ENCODE results near the gene BRAF.
"Not testable (repeated sequence)": the region's sequence is repeated elsewhere in the genome, so short reads cannot be mapped to it uniquely, and the experiment has no call there.

The BRAF gene

DNA sequence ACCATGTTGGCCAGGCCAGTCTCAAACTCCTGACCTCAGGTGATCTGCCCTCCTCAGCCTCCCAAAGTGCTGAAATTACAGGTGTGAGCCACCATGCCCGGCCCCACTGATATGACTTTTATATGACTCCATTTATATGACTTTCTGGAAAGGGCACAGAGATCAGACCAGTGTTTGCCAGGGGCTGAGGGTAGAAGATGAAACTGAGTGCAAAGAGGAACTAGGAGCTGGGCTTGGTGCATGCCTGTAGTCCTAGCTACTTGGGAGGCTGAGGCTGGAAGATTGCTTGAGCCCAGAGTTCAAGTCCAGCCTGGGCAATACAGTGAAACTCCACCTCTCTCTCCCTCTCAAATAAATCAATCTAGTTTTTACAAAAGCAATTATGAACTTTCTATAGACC, 7.5 kb downstream of the BRAF start:
- DNase-seq: no peak

GRCh38 chr7:140915935-140916555, 8.7 kb downstream of the BRAF start:
- DNase-seq: no peak

GRCh38 chr7:140914083-140914482, 10.6 kb downstream of the BRAF start:
- no peak for DNase-seq

DNA sequence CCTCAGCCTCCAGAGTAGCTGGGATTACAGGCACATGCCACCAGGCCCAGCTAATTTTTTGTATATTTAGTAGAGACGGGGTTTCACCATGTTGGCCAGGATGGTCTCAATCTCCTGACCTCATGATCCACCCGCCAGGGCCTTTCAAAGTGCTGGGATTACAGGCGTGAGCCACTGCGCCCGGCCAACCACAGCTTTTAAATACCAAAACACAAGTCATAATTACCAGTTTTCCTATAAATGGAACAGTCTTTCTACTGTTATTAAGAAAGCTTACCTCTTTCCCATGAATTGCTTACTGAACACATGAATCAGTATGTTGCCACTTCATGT, 11.2 kb downstream of the BRAF start:
- DNase-seq: not testable (repeated sequence)

- no peak for DNase-seq
These were observed 13.0 kb downstream of the BRAF start for GRCh38 chr7:140911746-140912145.

- no peak for DNase-seq
These were observed 15.1 kb downstream of the BRAF start for GRCh38 chr7:140909476-140910161.

GRCh38 chr7:140908361-140908760, 16.4 kb downstream of the BRAF start:
- DNase-seq: no peak

DNA sequence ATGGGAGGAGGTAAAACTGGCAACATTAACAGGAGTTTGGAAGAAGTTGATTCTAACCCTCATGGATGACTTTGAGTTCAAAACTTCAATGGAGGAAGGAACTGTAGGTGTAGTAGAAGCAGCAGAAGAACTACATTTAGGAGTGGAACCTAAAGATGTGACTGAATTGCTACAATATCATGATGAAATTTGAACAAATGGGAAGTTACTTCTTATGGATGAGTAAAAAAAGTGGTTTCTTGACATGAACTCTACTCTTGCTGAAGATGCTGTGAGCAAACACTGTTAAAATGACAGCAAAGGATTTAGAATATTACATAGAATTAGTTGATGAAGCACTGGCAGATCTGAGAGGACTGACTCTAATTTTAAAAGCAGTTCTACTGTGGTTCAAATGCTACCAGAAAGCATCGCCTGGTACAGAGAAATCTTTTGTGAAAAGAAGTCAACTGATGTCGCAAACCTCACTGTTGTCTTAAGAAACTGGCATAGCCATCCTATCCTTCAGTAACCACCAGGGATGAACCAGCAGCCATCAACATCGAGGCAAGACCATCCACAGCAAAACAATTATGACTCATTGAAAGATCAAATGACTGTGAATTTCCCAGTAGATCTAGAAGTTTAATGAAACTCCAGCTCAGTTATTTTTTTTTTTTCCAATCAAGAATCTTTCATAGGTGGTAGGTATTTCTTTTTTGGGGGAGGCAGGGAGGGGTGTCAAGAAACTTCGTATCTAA, 20.8 kb downstream of the BRAF start:
- DNase-seq: no peak

DNA sequence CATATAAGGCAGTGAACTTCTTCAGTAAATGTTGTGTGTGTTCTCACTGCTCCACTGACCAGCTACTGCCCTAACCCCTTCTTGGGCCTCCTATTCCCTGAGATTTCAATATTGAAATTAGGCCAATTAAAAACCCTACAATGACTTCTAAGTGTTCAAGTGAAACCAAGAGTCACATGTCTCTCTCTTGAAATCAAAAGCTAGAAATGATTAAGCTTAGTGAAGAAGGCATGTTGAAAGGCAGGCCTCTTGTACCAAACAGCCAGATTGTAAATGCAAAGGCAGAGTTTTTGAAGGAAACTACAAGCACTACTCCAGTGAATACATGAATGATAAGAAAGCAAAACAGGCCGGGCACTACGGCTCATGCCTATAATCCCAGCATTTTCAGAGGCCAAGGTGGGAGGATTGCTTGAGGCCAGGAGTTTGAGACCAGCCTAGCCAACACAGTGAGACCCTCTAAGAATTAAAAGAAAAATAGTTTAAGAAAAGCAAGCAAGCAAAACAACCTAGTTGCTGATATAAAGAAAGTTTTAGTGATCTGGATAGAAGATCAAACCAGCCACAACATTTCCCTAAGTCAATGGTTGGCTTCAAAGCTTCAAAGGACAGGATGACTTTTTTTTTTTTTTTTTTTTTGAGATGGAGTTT, 22.3 kb downstream of the BRAF start:
- no peak for DNase-seq

DNA sequence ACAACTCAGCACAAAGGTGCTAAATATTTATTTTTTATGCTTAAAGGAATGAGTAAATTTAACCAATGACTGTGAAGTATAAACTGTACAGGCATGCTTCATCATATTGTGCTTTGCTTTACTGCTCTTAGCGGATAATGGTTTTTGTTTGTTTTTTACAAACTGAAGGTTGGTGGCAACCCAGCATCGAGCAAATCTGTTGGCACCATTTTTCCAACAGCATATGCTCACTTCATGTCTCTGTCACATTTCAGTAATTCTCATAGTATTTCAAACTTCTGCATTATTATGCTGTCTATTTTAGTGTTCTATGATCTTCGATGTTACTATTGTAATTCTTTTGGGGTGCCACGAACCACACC, 22.8 kb downstream of the BRAF start:
- no peak for DNase-seq

DNA sequence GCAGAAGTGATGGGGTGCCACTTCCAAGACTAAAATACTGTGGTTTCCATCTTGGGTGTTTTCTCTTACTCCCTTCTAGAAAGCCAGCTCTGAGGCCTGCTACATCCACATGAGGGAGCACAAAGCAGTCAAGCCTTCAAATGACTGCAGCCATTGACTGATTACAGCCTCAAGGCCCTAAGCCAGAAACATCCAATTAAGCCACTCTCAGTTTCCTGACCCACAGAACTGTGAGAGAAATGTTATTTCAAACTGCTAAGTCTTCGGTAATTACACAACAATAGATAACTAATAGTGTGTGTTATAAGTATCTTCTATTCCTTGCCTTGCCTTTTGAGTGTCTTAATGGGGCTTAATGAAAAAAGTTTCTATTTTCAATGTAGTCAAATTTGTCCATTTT, 24.8 kb downstream of the BRAF start:
- DNase-seq: no peak

- DNase-seq: no peak
These were observed 25.8 kb downstream of the BRAF start for GRCh38 chr7:140898786-140899536.

DNA sequence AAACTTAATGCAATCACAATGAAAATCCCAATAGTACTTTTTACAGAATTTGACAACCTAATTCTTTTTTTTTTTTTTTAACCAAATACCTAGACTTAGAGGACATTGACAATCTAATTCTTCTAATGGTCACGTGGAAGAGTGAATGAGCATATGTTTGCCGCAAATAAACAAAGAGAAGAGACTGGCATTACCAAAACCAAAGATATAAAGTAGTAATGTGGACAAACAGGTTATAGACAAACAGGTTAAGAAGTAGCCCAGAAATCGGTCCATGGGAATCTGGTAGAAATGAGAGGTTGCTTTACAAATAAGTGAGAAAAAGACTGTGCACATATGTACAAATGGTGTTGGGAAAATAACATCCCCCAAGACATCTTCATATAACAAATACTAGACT, 27.7 kb downstream of the BRAF start:
- no peak for DNase-seq

- no peak for DNase-seq
These were observed 35.1 kb downstream of the BRAF start for GRCh38 chr7:140889645-140890044.

DNA sequence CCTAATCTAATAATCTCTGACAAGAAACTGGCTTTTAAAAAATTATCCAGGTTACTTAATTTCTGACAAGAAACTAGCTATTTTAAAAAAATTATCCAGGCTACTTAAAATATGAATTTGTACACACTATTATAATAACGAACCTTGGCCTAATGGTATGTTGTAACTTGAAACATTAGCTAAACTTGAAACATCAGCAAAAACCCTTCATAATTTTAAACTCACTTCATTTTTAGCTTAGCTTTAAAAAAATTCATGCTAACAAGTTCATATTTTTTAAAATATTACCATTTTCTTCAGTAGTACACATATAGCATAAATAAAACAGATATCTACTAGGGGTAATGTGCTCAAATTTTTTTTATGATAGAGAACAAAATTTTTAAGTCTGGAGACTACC, 35.6 kb downstream of the BRAF start:
- no peak for DNase-seq

GRCh38 chr7:140888087-140888486, 36.6 kb downstream of the BRAF start:
- DNase-seq: no peak

DNA sequence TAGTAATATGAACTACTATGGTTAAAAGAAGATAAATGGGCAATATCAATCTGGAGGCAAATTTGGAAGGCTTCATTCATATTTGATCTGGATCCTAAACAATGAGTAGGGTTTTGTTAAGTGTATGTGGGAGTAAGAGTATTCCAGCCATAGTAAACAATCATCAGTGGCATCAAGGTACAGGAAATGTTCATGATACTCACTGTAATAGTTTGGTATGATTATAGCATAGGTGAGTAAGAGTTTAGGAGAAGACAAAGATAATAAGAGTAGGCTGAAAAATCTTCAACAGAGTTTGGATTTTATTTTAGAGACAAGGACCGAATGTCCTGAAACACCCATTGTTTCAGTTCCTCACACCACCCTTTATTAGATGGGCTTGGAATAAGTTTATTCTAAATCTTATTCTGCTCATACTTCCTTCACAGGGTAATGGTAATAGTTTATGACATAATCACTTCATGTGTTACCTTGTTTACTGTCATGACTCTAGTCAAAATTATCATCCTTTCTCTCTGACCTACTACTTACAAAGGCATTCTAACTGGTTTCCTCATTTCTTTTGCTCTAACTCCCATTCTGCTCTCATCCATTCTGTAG, 38.9 kb downstream of the BRAF start:
- no peak for DNase-seq

DNA sequence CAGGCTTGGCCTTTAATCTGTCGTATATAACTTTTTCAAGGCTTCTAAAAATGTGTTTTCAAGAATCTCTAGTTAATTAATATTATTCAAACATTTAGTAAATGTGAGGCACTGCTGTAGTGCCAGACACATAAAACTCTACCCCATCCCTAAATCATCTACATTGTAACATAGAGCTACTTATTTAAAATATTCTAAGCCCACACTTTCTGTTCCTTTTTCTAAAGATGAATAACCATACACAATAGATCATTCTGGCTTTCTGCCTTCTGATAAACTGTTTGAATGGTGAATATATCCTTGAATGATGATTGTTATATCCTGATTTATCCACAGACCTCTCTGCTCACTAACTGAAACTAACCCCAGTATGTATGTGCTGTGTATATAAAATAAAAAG, 41.4 kb downstream of the BRAF start:
- no peak for DNase-seq

GRCh38 chr7:140882834-140883233, 41.9 kb downstream of the BRAF start:
- not testable (repeated sequence) for DNase-seq

GRCh38 chr7:140881507-140882228, 43.1 kb downstream of the BRAF start:
- no peak for DNase-seq

DNA sequence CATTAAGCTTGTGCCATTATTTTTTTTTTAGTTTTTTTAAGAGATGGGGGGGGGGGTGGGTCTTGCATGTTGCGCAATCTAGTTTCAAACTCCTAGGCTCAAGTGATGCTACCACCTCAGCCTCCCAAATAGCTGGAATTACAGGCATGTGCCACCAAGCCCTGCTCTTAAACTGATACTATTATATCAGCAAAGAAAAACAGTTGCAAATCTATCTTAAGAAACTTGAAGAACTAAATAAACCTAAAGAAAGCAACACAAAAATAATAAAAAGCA, 47.5 kb downstream of the BRAF start:
- DNase-seq: no peak

GRCh38 chr7:140876519-140877248, 48.0 kb downstream of the BRAF start:
- DNase-seq: no peak

Data from NK-92 treated with Interleukin-12 subunit alpha and Interleukin-12 subunit beta, amount 100 ng/mL, for 24 hours (cell line).